Measurements from ENCODE around the gene FAH.
"Not testable (repeated sequence)": the region's sequence is repeated elsewhere in the genome, so short reads cannot be mapped to it uniquely, and the experiment has no call there.

Gene FAH

GRCh38 chr15:80152180-80152895, 461 bp upstream of the FAH start:
- no peak for TF ChIP-seq MYC (IDR thresholded peaks at IDR 0.05; ENCODE audit: low read depth, low read length)
- peak; percentile 27 for TF ChIP-seq POLR2A (IDR thresholded peaks at IDR 0.05; ENCODE audit: extremely low read depth, insufficient read length)
- peak; percentile 70 for TF ChIP-seq MAX (IDR thresholded peaks at IDR 0.05; ENCODE audit: low read depth, low read length)

GRCh38 chr15:80153900-80154299, 1.1 kb downstream of the FAH start:
- DNase-seq (ENCODE audit: low read depth) = peak; percentile 35
- H3K4me3 ChIP-seq (ENCODE audit: low read depth, low read length) = peak overlapping the region; percentile 82
- TF ChIP-seq MAX (IDR thresholded peaks at IDR 0.05; ENCODE audit: low read depth, low read length) (no peak), MYC (IDR thresholded peaks at IDR 0.05; ENCODE audit: low read depth, low read length) (no peak), CTCF (IDR thresholded peaks at IDR 0.05; ENCODE audit: low read depth, low read length) (no peak), POLR2A (IDR thresholded peaks at IDR 0.05; ENCODE audit: extremely low read depth, insufficient read length) (no peak)

More at GRCh38 chr15:80152180-80152895, 461 bp upstream of the FAH start:
- peak; percentile 97 for DNase-seq (ENCODE audit: low read depth)
- H3K4me3 ChIP-seq (ENCODE audit: low read depth, low read length) = peak overlapping the region; percentile 82

GRCh38 chr15:80154336-80154735, 1.5 kb downstream of the FAH start:
- peak overlapping the region; percentile 82 for H3K4me3 ChIP-seq (ENCODE audit: low read depth, low read length)
- no peak for TF ChIP-seq MAX (IDR thresholded peaks at IDR 0.05; ENCODE audit: low read depth, low read length)
- no peak for TF ChIP-seq POLR2A (IDR thresholded peaks at IDR 0.05; ENCODE audit: extremely low read depth, insufficient read length)
- no peak for TF ChIP-seq MYC (IDR thresholded peaks at IDR 0.05; ENCODE audit: low read depth, low read length)
- TF ChIP-seq CTCF (IDR thresholded peaks at IDR 0.05; ENCODE audit: low read depth, low read length) = no peak

DNA sequence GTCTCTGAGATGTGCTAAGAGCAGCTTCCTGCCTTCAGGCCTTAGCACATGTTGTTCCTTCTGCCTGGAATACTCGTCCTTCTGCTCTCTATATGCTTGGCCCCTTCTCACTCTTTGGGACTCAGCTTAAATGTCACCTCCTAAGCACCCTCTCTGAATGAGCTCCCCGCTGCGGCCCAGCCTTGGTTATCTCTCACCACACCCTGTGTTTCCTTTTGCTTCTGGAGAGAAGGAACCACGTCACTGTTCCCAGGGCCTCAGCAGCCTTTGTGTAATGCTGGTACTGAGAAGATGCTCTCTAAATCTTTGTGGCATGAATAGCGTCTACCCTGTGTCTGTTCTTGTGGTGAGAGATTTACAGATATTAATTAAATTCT, 2.2 kb downstream of the FAH start:
- TF ChIP-seq MYC (IDR thresholded peaks at IDR 0.05; ENCODE audit: low read depth, low read length) = no peak
- no peak for TF ChIP-seq CTCF (IDR thresholded peaks at IDR 0.05; ENCODE audit: low read depth, low read length)
- TF ChIP-seq MAX (IDR thresholded peaks at IDR 0.05; ENCODE audit: low read depth, low read length) = no peak
- no peak overlapping the region for H3K4me3 ChIP-seq (ENCODE audit: low read depth, low read length)
- no peak for DNase-seq (ENCODE audit: low read depth)

More at GRCh38 chr15:80154336-80154735, 1.5 kb downstream of the FAH start:
- DNase-seq (ENCODE audit: low read depth) = no peak

- DNase-seq (ENCODE audit: low read depth) = peak; percentile 73
- H3K4me3 ChIP-seq (ENCODE audit: low read depth, low read length) = not testable (repeated sequence)
Observed at GRCh38 chr15:80155378-80156175, 2.8 kb downstream of the FAH start.

- no peak for TF ChIP-seq CTCF (IDR thresholded peaks at IDR 0.05; ENCODE audit: low read depth, low read length)
- TF ChIP-seq MYC (IDR thresholded peaks at IDR 0.05; ENCODE audit: low read depth, low read length) = no peak
- no peak for TF ChIP-seq POLR2A (IDR thresholded peaks at IDR 0.05; ENCODE audit: extremely low read depth, insufficient read length)
- no peak for TF ChIP-seq MAX (IDR thresholded peaks at IDR 0.05; ENCODE audit: low read depth, low read length)
- H3K4me3 ChIP-seq (ENCODE audit: low read depth, low read length) = no peak overlapping the region
- no peak for DNase-seq (ENCODE audit: low read depth)
Observed at GRCh38 chr15:80156176-80156720, 3.4 kb downstream of the FAH start.
